HCT116 (cell line): Measurements from ENCODE around the gene POGLUT3. TPM values are rescaled to one million over a fixed set of nuclear protein-coding genes. Genes with fewer than 3 reads are reported as not detected.

Source experiments
- ATAC-seq: fragments of 200-7000 bp; cut with Tn5 transposase; 2 replicates; pipeline ENCODE4 v1.9.1; 2020; ENCODE audit warnings: mild to moderate bottlenecking, moderate library complexity
- BruUV-seq: library from RNA; stranded (reverse); fragments of 400-500 nt; replicated peaks from 2 replicates; lab custom pipeline; 2021; lab: Mats Ljungman, UMichigan
- CTCF ChIA-PET: fragments of 300-600 bp; sonication (Branson Sonifier 250); formaldehyde crosslinking; loops from one replicate; lab custom pipeline; 2021; ENCODE audit warnings: antibody characterized with exemption; lab: Charles Lee
- POLR2A ChIA-PET: fragments of 300-600, 350-600 bp; sonication (Branson Sonifier 250); formaldehyde crosslinking; loops from one replicate; lab custom pipeline; 2021; ENCODE audit warnings: antibody characterized with exemption; lab: Charles Lee
- RAD21 ChIA-PET, 2 experiments: fragments of 300-600 bp; sonication (Branson Sonifier 250); formaldehyde crosslinking; loops; one replicate each; lab custom pipeline; 2023; ENCODE audit warnings: low total read pairs in 2 of 2; ENCODE audit not compliant: uncharacterized antibody in 2 of 2, unreplicated experiment in 2 of 2, low non-redundant PET in 1 of 2; lab: Charles Lee
- DNase-seq: peaks from one replicate; pipeline ENCODE4 v3.0.0-alpha.2; 2010; ENCODE audit warnings: low read depth, low spot score
- H2AFZ ChIP-seq: fragments of 200-600 bp; shearing (Covaris generic), sonication (generic); 2 replicates; pipeline ENCODE4 v1.6.1; 2017; ENCODE audit warnings: low read depth, mixed run types, mixed read lengths, antibody characterized with exemption, low read length; ENCODE audit not compliant: poor library complexity, severe bottlenecking
- H3K27ac ChIP-seq: 2 replicates; pipeline ENCODE4 v1.5.1; 2012; ENCODE audit warnings: low read depth, low read length
- H3K27me3 ChIP-seq: fragments of 200-600 bp; sonication (generic); 2 replicates; pipeline ENCODE4 v1.6.1; 2016; ENCODE audit warnings: mixed run types, low read length, mixed read lengths; ENCODE audit not compliant: insufficient read depth
- H3K36me3 ChIP-seq, 2 experiments: fragments of 200-500 bp in 1 of 2; fragments of 200-600 bp in 1 of 2; sonication (Bioruptor generic) in 1 of 2; sonication (generic) in 1 of 2; 2 replicates each; pipeline versions ENCODE4 v1.5.1 to v1.6.1; 2014 to 2016; ENCODE audit warnings: low read length in 2 of 2, inconsistent platforms in 1 of 2, mixed read lengths in 1 of 2, mixed run types in 1 of 2; ENCODE audit not compliant: insufficient read depth in 2 of 2, control insufficient read depth in 1 of 2
- H3K4me1 ChIP-seq, 2 experiments: fragments of 200-600 bp in 1 of 2; sonication (generic) in 1 of 2; 2 replicates each; pipeline versions ENCODE4 v1.5.1 to v1.6.1; 2012 to 2017; ENCODE audit warnings: low read length in 2 of 2, inconsistent platforms in 1 of 2, mild to moderate bottlenecking in 1 of 2, mixed read lengths in 1 of 2, mixed run types in 1 of 2, moderate library complexity in 1 of 2; ENCODE audit not compliant: insufficient read depth in 2 of 2, control insufficient read depth in 1 of 2
- H3K4me2 ChIP-seq: fragments of 200-600 bp; sonication (generic); 2 replicates; pipeline ENCODE4 v1.6.1; 2017; ENCODE audit warnings: mixed run types, low read length, mixed read lengths
- H3K4me3 ChIP-seq, 2 experiments: fragments of 200-600 bp in 1 of 2; sonication (generic) in 1 of 2; replicated peaks in 1 of 2; 2 replicates each; pipeline ENCODE4 v1.5.1; 2011 to 2016; ENCODE audit warnings: low read length in 2 of 2, control low read depth in 1 of 2, low read depth in 1 of 2, mild to moderate bottlenecking in 1 of 2, mixed read lengths in 1 of 2, mixed run types in 1 of 2
- H3K79me2 ChIP-seq: fragments of 200-600 bp; sonication (generic); 2 replicates; pipeline ENCODE4 v1.6.1; 2017; ENCODE audit warnings: mild to moderate bottlenecking, mixed run types, low read length, moderate library complexity, mixed read lengths; ENCODE audit not compliant: insufficient read depth
- H3K9ac ChIP-seq: fragments of 200-600 bp; sonication (generic); 2 replicates; pipeline ENCODE4 v1.6.1; 2016; ENCODE audit warnings: low read length, mixed read lengths
- H3K9me2 ChIP-seq: fragments of 200-600 bp; sonication (generic), shearing (Covaris generic); 2 replicates; pipeline ENCODE4 v1.6.1; 2017; ENCODE audit warnings: mixed run types, mild to moderate bottlenecking, moderate library complexity; ENCODE audit not compliant: insufficient read depth
- H3K9me3 ChIP-seq, 2 experiments: fragments of 200-500 bp in 1 of 2; fragments of 200-600 bp in 1 of 2; sonication (Bioruptor generic) in 1 of 2; sonication (generic) in 1 of 2; 2 replicates each; pipeline ENCODE4 v1.6.1; 2014 to 2017; ENCODE audit warnings: low read length in 2 of 2, mixed read lengths in 2 of 2, inconsistent platforms in 1 of 2, low read depth in 1 of 2, mild to moderate bottlenecking in 1 of 2, mixed run types in 1 of 2, moderate library complexity in 1 of 2; ENCODE audit not compliant: control insufficient read depth in 1 of 2, insufficient read depth in 1 of 2
- H4K20me1 ChIP-seq: fragments of 200-600 bp; sonication (generic), shearing (Covaris generic); 2 replicates; pipeline ENCODE4 v1.6.1; 2017; ENCODE audit warnings: mixed run types, mild to moderate bottlenecking, moderate library complexity; ENCODE audit not compliant: insufficient read depth
- CEBPB ChIP-seq: IDR thresholded peaks from 2 replicates; pipeline ENCODE4 v1.6.1; 2012; ENCODE audit warnings: low read depth
- EGR1 ChIP-seq: IDR thresholded peaks from 2 replicates; pipeline ENCODE4 v1.6.1; 2012; ENCODE audit warnings: low read depth
- EZH2 ChIP-seq: fragments of 200-600 bp; sonication (generic); IDR thresholded peaks from 2 replicates; pipeline ENCODE4 v1.6.1; 2017; ENCODE audit warnings: antibody characterized with exemption, mixed run types
- FOSL1 ChIP-seq: IDR thresholded peaks from 2 replicates; pipeline ENCODE4 v1.6.1; 2012; ENCODE audit warnings: low read depth
- JUND ChIP-seq: IDR thresholded peaks from 2 replicates; pipeline ENCODE4 v1.6.1; 2012
- MAX ChIP-seq: IDR thresholded peaks from 2 replicates; pipeline ENCODE4 v1.6.1; 2012
- POLR2AphosphoS5 ChIP-seq: IDR thresholded peaks from 2 replicates; pipeline ENCODE4 v1.6.1; 2011; ENCODE audit warnings: mild to moderate bottlenecking, low read depth, low read length, moderate library complexity
- RAD21 ChIP-seq: IDR thresholded peaks from 2 replicates; pipeline ENCODE4 v1.6.1; 2012; ENCODE audit warnings: low read depth, mild to moderate bottlenecking
- SP1 ChIP-seq: IDR thresholded peaks from 2 replicates; pipeline ENCODE4 v1.6.1; 2012; ENCODE audit warnings: low read depth
- SRF ChIP-seq: IDR thresholded peaks from 2 replicates; pipeline ENCODE4 v1.6.1; 2012; ENCODE audit warnings: low read depth
- TCF7L2 ChIP-seq: IDR thresholded peaks from 2 replicates; pipeline ENCODE4 v1.7.0; 2011; ENCODE audit warnings: borderline replicate concordance, inconsistent platforms; ENCODE audit not compliant: insufficient read depth, insufficient read length; ENCODE audit errors: extremely low read depth
- YY1 ChIP-seq: IDR thresholded peaks from 2 replicates; pipeline ENCODE4 v1.6.1; 2011; ENCODE audit warnings: low read length, low read depth, moderate library complexity, mild to moderate bottlenecking; ENCODE audit not compliant: insufficient replicate concordance; ENCODE audit errors: extremely low read depth
- ZBTB33 ChIP-seq: IDR thresholded peaks from 2 replicates; pipeline ENCODE4 v1.6.1; 2011; ENCODE audit warnings: mild to moderate bottlenecking, low read length, moderate library complexity; ENCODE audit not compliant: insufficient replicate concordance; ENCODE audit errors: extremely low read depth
- ZFX ChIP-seq: fragments of 450-650 bp; IDR thresholded peaks from 2 replicates; pipeline ENCODE4 v1.6.1; 2017
- intact Hi-C: fragments of 100-400 bp; cut with micrococcal nuclease; formaldehyde crosslinking; loops from 2 replicates; pipeline ENCODE4 v1.10.0; 2022
- total RNA-seq: library from RNA; stranded (reverse); gene quantifications from one replicate; pipeline ENCODE4 v1.2.1, GENCODE V29; 2021; ENCODE audit not compliant: unreplicated experiment
- TF ChIP-seq, protein P1 (sequence below): IDR thresholded peaks from 2 replicates; pipeline ENCODE4 v1.6.1; 2012
- TF ChIP-seq, protein P2 (sequence below), 3 experiments: fragments of 200-600 bp in 1 of 3; sonication (generic) in 1 of 3; IDR thresholded peaks in 2 of 3; conservative IDR thresholded peaks in 1 of 3; 2 replicates each; pipeline ENCODE4 v1.5.1; 2012 to 2017; ENCODE audit warnings: low read depth in 2 of 3, low read length in 2 of 3, antibody characterized with exemption in 1 of 3, borderline replicate concordance in 1 of 3, control low read depth in 1 of 3, mild to moderate bottlenecking in 1 of 3, mixed read lengths in 1 of 3, mixed run types in 1 of 3, moderate library complexity in 1 of 3; ENCODE audit not compliant: insufficient read depth in 1 of 3
- TF ChIP-seq, protein P3 (sequence below): IDR thresholded peaks from 2 replicates; pipeline ENCODE4 v1.6.1; 2012; ENCODE audit warnings: low read depth

Gene POGLUT3
- total RNA-seq, 1 experiment from 2014 or later, result 22.0 TPM

DNA sequence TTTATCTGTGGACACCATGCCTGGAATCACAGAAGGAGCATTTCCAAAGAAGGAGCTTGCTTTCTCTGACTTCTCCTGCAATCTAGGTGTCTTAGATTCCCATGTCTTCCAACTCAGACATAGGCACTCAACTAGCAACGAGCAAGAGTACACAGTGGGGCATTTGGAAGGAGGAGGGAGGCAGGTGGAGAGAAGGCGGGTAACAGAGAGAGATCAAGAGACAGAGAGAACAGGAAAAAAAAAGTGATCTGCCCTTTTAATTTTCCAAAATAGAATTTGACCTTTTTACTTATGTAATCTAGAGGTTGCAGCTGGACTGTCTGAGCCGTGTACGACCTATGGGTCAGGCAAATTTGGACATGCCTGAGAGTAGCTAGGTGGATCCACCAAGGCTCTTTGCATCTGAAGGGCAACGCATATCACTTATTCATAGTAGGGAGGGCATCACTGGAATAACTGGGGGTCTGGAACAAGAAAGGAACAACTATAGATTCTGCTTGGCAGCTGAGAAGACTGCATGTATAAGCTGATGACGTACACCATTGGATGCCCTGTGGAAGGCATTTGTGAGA is 37.3 kb upstream of the POGLUT3 start:
- Histone ChIP-seq H2AFZ (no peak overlapping the region), H3K4me2 (no peak overlapping the region), H3K27me3 (no peaks in the 10 kb centered on the region), H4K20me1 (no peaks in the 10 kb centered on the region), H3K36me3 (peaks cover 0 to 3% of the 10 kb centered on the region in 2 experiments; a peak in 2 of 4 replicates), H3K79me2 (no peaks in the 10 kb centered on the region), H3K9me3 (no peaks in the 10 kb centered on the region), H3K9me2 (no peaks in the 10 kb centered on the region), H3K4me1 (no peaks in the 10 kb centered on the region), H3K9ac (no peak overlapping the region), H3K4me3 (no peak overlapping the region), H3K27ac (no peak overlapping the region)
- ATAC-seq (no peak), DNase-seq (no peak)
- no TSS peak for BruUV-seq
- ChIA-PET POLR2A (no interaction called here), CTCF (no interaction called here), RAD21 (no interaction called here)
- intact Hi-C loops, result no loop called here
- no peak for TF ChIP-seq EGR1
- no peak for TF ChIP-seq CEBPB
- no peak for TF ChIP-seq MAX
- TF ChIP-seq RAD21, result no peak
- no peak for TF ChIP-seq SRF
- TF ChIP-seq EZH2, result no peak
- TF ChIP-seq ZFX, result no peak
- TF ChIP-seq JUND, result no peak
- TF ChIP-seq FOSL1, result no peak
- TF ChIP-seq SP1, result no peak
- TF ChIP-seq POLR2AphosphoS5, result no peak
- no peak for TF ChIP-seq ZBTB33
- TF ChIP-seq, protein P1, sequence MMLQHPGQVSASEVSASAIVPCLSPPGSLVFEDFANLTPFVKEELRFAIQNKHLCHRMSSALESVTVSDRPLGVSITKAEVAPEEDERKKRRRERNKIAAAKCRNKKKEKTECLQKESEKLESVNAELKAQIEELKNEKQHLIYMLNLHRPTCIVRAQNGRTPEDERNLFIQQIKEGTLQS, result no peak
- TF ChIP-seq, protein P2, sequence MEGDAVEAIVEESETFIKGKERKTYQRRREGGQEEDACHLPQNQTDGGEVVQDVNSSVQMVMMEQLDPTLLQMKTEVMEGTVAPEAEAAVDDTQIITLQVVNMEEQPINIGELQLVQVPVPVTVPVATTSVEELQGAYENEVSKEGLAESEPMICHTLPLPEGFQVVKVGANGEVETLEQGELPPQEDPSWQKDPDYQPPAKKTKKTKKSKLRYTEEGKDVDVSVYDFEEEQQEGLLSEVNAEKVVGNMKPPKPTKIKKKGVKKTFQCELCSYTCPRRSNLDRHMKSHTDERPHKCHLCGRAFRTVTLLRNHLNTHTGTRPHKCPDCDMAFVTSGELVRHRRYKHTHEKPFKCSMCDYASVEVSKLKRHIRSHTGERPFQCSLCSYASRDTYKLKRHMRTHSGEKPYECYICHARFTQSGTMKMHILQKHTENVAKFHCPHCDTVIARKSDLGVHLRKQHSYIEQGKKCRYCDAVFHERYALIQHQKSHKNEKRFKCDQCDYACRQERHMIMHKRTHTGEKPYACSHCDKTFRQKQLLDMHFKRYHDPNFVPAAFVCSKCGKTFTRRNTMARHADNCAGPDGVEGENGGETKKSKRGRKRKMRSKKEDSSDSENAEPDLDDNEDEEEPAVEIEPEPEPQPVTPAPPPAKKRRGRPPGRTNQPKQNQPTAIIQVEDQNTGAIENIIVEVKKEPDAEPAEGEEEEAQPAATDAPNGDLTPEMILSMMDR (IDR thresholded peaks at IDR 0.05 in 2 of 3, conservative IDR thresholded peaks at IDR 0.05 in 1 of 3; ENCODE audit: borderline replicate concordance in 1 of 3, insufficient read depth in 1 of 3, low read depth in 2 of 3, low read length in 2 of 3), result no peak
- TF ChIP-seq TCF7L2, result no peak
- no peak for TF ChIP-seq YY1
- TF ChIP-seq, protein P3, sequence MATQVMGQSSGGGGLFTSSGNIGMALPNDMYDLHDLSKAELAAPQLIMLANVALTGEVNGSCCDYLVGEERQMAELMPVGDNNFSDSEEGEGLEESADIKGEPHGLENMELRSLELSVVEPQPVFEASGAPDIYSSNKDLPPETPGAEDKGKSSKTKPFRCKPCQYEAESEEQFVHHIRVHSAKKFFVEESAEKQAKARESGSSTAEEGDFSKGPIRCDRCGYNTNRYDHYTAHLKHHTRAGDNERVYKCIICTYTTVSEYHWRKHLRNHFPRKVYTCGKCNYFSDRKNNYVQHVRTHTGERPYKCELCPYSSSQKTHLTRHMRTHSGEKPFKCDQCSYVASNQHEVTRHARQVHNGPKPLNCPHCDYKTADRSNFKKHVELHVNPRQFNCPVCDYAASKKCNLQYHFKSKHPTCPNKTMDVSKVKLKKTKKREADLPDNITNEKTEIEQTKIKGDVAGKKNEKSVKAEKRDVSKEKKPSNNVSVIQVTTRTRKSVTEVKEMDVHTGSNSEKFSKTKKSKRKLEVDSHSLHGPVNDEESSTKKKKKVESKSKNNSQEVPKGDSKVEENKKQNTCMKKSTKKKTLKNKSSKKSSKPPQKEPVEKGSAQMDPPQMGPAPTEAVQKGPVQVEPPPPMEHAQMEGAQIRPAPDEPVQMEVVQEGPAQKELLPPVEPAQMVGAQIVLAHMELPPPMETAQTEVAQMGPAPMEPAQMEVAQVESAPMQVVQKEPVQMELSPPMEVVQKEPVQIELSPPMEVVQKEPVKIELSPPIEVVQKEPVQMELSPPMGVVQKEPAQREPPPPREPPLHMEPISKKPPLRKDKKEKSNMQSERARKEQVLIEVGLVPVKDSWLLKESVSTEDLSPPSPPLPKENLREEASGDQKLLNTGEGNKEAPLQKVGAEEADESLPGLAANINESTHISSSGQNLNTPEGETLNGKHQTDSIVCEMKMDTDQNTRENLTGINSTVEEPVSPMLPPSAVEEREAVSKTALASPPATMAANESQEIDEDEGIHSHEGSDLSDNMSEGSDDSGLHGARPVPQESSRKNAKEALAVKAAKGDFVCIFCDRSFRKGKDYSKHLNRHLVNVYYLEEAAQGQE, result no peak
